Brain microvascular endothelial cell (primary cell): Measurements from ENCODE around the gene TPST2.

Source experiments
- DNase-seq: peaks from one replicate; pipeline ENCODE4 v3.0.0-alpha.2; 2020
- H3K27ac ChIP-seq: fragments of 250-450 bp; sonication (Bioruptor Pico); 2 replicates; pipeline ENCODE4 v1.5.1; 2020; ENCODE audit warnings: mild to moderate bottlenecking, moderate library complexity
- H3K27me3 ChIP-seq: fragments of 250-450 bp; sonication (Bioruptor Pico); replicated peaks from 2 replicates; pipeline ENCODE4 v1.5.1; 2020; ENCODE audit warnings: mild to moderate bottlenecking
- H3K36me3 ChIP-seq: fragments of 250-450 bp; sonication (Bioruptor Pico); replicated peaks from 2 replicates; pipeline ENCODE4 v1.5.1; 2020; ENCODE audit warnings: mild to moderate bottlenecking
- H3K4me3 ChIP-seq: 2 replicates; pipeline ENCODE4 v1.5.1; 2011; ENCODE audit warnings: low read depth, mild to moderate bottlenecking, control low read depth, low read length, moderate library complexity
- CTCF ChIP-seq: IDR thresholded peaks from 2 replicates; pipeline ENCODE4 v1.5.1; 2011; ENCODE audit warnings: low read depth, mild to moderate bottlenecking, moderate library complexity, low read length, control low read depth, inconsistent platforms; ENCODE audit errors: missing control alignments
- in situ Hi-C: cut with HindIII; loops from 2 replicates; pipeline ENCODE4 v1.10.0; 2017; ENCODE audit warnings: low sequenced_read_pairs, low pct_ligation_motif_present

TPST2 gene

GRCh38 chr22:26489447-26490036, 100.4 kb downstream of the TPST2 start:
- Histone ChIP-seq H3K4me3 (no peak overlapping the region), H3K36me3 (peaks cover 61% of the 10 kb centered on the region), H3K27me3 (no peaks in the 10 kb centered on the region), H3K27ac (no peak overlapping the region)
- TF ChIP-seq CTCF = no peak
- DNase-seq = no peak
- in situ Hi-C loops = no loop called here

- Histone ChIP-seq H3K27ac (no peak overlapping the region), H3K36me3 (peaks cover 45% of the 10 kb centered on the region), H3K4me3 (no peak overlapping the region), H3K27me3 (no peaks in the 10 kb centered on the region)
- no peak for TF ChIP-seq CTCF
- no peak for DNase-seq
- in situ Hi-C loops = no loop called here
Measured at GRCh38 chr22:26487996-26488395, 101.9 kb downstream of the TPST2 start.

GRCh38 chr22:26486394-26486793, 103.5 kb downstream of the TPST2 start:
- in situ Hi-C loops = no loop called here

GRCh38 chr22:26485806-26486390, 104.0 kb downstream of the TPST2 start:
- Histone ChIP-seq H3K36me3 (peaks cover 24% of the 10 kb centered on the region), H3K27ac (no peak overlapping the region), H3K4me3 (no peak overlapping the region), H3K27me3 (no peaks in the 10 kb centered on the region)
- no peak for TF ChIP-seq CTCF
- in situ Hi-C loops = no loop called here
- DNase-seq = no peak

More at GRCh38 chr22:26486394-26486793, 103.5 kb downstream of the TPST2 start:
- Histone ChIP-seq H3K4me3 (no peak overlapping the region), H3K27ac (no peak overlapping the region), H3K36me3 (peaks cover 29% of the 10 kb centered on the region), H3K27me3 (no peaks in the 10 kb centered on the region)
- no peak for DNase-seq
- TF ChIP-seq CTCF = no peak

GRCh38 chr22:26485013-26485412, 104.9 kb downstream of the TPST2 start:
- Histone ChIP-seq H3K27me3 (no peaks in the 10 kb centered on the region), H3K36me3 (peaks cover 21% of the 10 kb centered on the region), H3K4me3 (no peak overlapping the region), H3K27ac (no peak overlapping the region)
- in situ Hi-C loops = no loop called here
- DNase-seq = no peak
- TF ChIP-seq CTCF = no peak

GRCh38 chr22:26484360-26484706, 105.6 kb downstream of the TPST2 start:
- DNase-seq = no peak
- Histone ChIP-seq H3K36me3 (peaks cover 15% of the 10 kb centered on the region), H3K27ac (peak overlapping the region; percentile 81), H3K4me3 (peak overlapping the region; percentile 92), H3K27me3 (no peaks in the 10 kb centered on the region)
- TF ChIP-seq CTCF = no peak
- in situ Hi-C loops = no loop called here
